Large intestine (tissue), 3 donors: Measurements from ENCODE around the gene CARD9. TPM values are rescaled to one million over a fixed set of nuclear protein-coding genes. Genes with fewer than 3 reads are reported as not detected.

Experiments
- DNase-seq, 2 donors: peaks; one replicate each; pipeline versions ENCODE4 v3.0.0 to v3.0.0-alpha.2; 2013
- H3K27ac ChIP-seq: one replicate; pipeline ENCODE4 v1.5.1; 2013; ENCODE audit warnings: low read length
- H3K27me3 ChIP-seq: 2 replicates; pipeline ENCODE4 v1.6.1; 2013; ENCODE audit warnings: low read length; ENCODE audit not compliant: control insufficient read depth, insufficient read depth
- H3K36me3 ChIP-seq: 2 replicates; pipeline ENCODE4 v1.6.1; 2013; ENCODE audit warnings: low read length; ENCODE audit not compliant: control insufficient read depth, insufficient read depth
- H3K4me1 ChIP-seq: one replicate; pipeline ENCODE4 v1.6.1; 2013; ENCODE audit warnings: low read length; ENCODE audit not compliant: control insufficient read depth, insufficient read depth
- H3K4me3 ChIP-seq: one replicate; pipeline ENCODE4 v1.5.1; 2013; ENCODE audit warnings: low read length
- H3K9me3 ChIP-seq: one replicate; pipeline ENCODE4 v1.6.1; 2013; ENCODE audit warnings: mild to moderate bottlenecking, low read depth, low read length, moderate library complexity; ENCODE audit not compliant: control insufficient read depth
- WGBS: methylation state at CpG from one replicate; pipeline ENCODE4 v1.1.5; 2013; ENCODE audit warnings: low lambda C conversion rate; ENCODE audit not compliant: insufficient coverage; 5-methylcytosine and 5-hydroxymethylcytosine counted together
- polyA plus RNA-seq: library from polyadenylated mRNA; unstranded; fragments of 120-200 nt; gene quantifications from one replicate; pipeline ENCODE4 v1.2.1, GENCODE V29; 2013

Gene CARD9
- polyA plus RNA-seq, 1 donor, result 2.4 TPM

DNA sequence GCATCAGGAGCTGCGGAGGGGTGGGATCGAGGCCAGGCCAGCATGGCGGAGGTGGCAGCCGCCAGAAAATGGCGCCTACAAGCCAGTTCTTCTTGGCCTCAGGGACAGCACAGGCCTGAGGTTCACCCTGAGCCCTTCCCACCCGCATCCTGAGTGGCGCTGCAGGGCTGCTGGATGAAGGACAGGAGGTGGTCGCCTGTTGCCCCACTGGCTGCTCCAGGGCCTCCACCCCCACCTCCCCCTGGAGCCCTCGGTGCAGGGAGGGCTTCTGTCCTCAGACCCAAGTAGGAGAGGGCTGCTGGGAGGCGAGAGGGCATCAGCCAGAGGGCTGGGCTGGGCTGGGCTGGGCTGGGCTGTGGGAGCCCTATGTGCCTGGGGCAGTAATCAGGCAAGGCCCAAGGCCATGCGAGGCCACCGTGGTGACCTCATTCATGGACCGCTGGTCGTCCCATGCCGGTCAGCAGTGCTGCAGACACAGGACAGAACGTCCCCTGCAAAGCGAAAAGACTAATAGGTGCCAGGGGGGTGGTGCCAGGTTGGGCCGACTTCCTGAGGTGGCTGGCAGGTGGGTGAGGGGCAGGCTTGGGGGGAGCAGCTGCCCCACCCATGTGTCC, 32.3 kb downstream of the CARD9 start:
- no peak for DNase-seq
- peaks cover 13% of the 10 kb centered on the region for H3K4me1 ChIP-seq
- peaks cover 3% of the 10 kb centered on the region for H3K36me3 ChIP-seq
- no peak overlapping the region for H3K4me3 ChIP-seq
- no peaks in the 10 kb centered on the region for H3K27me3 ChIP-seq
- WGBS, result no CpG with 5 or more reads among the region's 18 CpGs
- no peak overlapping the region for H3K27ac ChIP-seq
- peaks cover 5% of the 10 kb centered on the region for H3K9me3 ChIP-seq

DNA sequence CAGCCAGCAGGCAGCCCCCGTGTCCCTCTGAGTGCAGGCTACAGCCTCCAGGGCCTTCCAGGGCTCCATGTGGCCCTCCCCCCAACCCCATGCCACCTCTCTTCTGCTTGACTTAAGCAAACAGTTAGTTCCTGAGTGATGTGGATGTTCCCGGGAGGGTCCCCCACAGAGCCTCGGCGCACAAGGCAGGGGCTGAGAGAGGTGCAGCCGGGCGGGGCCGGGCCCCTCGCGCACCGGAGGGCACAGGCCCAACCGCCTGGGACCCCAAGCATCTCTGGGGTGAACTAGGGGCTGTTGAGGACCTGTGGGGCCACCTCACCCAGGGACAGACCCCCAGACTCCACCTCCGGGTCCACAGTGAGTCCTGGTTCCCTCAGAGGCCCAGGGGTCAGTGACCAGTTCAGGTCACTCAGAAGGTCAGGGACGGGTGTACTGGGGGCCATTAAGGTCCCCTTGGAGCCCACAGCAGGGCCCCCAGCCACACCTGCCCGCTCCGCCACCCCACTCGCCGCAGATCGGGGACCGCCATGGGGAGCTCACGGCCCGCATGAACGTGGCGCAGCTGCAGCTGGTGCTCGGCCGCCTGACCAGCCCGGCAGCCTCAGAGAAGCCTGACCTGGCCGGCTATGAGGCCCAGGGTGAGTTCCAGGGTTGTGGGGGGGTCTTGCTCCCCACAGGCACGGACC, 33.0 kb downstream of the CARD9 start:
- Histone ChIP-seq H3K27me3 (no peaks in the 10 kb centered on the region), H3K4me1 (peaks cover 10% of the 10 kb centered on the region), H3K36me3 (peaks cover 4% of the 10 kb centered on the region), H3K4me3 (no peak overlapping the region), H3K9me3 (peaks cover 5% of the 10 kb centered on the region), H3K27ac (no peak overlapping the region)
- no CpG with 5 or more reads among the region's 28 CpGs for WGBS
- DNase-seq, result no peak

DNA sequence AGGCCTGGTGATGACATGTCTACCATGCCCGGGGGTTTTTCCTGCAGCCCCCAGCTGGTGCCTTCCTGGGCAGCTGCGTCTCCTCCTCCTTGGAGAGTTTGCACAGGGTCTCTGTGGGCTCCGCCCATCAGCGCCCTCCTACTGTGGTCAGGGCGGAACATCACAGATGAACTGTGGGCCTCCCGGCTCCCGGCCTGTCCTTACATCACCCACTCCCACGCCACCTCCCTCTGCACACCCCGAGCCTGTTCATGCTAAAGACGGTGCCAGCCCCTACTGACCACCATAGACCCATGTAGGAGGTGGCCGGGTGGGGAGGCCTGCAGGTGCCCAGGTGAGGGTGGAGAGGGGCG, 33.5 kb downstream of the CARD9 start:
- peaks cover 10% of the 10 kb centered on the region for H3K4me1 ChIP-seq
- H3K27me3 ChIP-seq, result no peaks in the 10 kb centered on the region
- no CpG with 5 or more reads among the region's 12 CpGs for WGBS
- no peak overlapping the region for H3K4me3 ChIP-seq
- H3K36me3 ChIP-seq, result peaks cover 6% of the 10 kb centered on the region
- no peak for DNase-seq
- H3K27ac ChIP-seq, result no peak overlapping the region
- no peaks in the 10 kb centered on the region for H3K9me3 ChIP-seq

DNA sequence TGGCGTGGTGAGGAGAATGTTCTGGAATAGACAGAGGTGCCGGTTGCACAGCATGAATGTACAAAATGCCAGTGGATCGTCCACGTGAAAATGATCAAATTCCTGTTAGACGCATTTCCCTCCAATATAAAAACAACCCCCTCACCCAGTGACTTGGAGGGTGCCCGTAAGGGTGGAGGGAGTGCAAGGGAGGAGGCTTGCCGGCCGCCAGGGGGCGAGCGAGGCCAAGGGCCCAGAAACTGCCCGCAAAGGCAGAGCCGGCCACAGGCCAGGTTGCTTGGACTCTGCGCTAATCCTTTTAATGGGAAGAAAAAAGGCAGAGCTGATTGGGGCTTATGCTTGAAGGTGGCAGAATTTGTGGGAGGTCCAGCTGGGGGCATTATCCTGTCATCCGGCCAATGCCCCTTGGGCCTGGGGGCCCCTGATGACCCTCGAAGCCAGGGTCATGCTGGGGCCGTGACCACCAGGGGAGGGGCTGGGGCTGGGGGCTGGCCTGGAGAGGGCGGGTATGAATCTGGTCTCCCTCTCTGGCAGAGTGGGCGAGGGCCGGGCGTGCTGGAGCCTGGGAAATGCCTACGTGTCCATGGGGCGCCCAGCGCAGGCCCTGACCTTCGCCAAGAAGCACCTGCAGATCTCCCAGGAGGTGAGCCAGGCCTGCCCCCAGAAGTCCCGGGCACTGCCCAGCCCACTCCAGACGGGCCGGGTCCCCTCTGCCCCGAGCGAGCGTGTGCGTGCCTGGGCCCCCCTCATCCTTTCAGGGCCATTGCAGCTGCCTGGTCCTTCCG, 34.1 kb downstream of the CARD9 start:
- no peak overlapping the region for H3K4me3 ChIP-seq
- H3K9me3 ChIP-seq, result no peaks in the 10 kb centered on the region
- H3K27me3 ChIP-seq, result no peaks in the 10 kb centered on the region
- peaks cover 10% of the 10 kb centered on the region for H3K4me1 ChIP-seq
- WGBS, result no CpG with 5 or more reads among the region's 32 CpGs
- H3K27ac ChIP-seq, result no peak overlapping the region
- peaks cover 6% of the 10 kb centered on the region for H3K36me3 ChIP-seq
- peak; percentile 54 to 68 for DNase-seq

DNA sequence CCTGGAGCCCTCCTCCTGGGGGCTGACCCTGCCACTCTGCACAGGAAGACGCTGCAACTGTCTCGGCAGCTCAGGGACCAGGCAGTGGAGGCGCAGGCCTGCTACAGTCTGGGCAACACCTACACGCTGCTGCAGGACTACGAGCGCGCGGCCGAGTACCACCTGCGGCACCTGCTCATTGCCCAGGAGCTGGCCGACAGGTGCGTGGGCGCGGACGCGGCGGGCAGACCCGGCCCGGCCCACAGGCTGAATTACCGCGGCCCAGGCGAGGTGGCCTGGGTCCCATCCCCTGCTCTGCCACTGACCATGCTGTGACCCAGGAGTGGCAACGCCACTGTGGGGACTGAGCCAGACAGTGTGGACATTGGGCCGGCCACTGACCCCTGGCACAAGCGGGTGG, 35.0 kb downstream of the CARD9 start:
- Histone ChIP-seq H3K4me1 (peaks cover 10% of the 10 kb centered on the region), H3K4me3 (no peak overlapping the region), H3K9me3 (no peaks in the 10 kb centered on the region), H3K36me3 (peaks cover 6% of the 10 kb centered on the region), H3K27ac (no peak overlapping the region), H3K27me3 (no peaks in the 10 kb centered on the region)
- no CpG with 5 or more reads among the region's 25 CpGs for WGBS
- no peak for DNase-seq

DNA sequence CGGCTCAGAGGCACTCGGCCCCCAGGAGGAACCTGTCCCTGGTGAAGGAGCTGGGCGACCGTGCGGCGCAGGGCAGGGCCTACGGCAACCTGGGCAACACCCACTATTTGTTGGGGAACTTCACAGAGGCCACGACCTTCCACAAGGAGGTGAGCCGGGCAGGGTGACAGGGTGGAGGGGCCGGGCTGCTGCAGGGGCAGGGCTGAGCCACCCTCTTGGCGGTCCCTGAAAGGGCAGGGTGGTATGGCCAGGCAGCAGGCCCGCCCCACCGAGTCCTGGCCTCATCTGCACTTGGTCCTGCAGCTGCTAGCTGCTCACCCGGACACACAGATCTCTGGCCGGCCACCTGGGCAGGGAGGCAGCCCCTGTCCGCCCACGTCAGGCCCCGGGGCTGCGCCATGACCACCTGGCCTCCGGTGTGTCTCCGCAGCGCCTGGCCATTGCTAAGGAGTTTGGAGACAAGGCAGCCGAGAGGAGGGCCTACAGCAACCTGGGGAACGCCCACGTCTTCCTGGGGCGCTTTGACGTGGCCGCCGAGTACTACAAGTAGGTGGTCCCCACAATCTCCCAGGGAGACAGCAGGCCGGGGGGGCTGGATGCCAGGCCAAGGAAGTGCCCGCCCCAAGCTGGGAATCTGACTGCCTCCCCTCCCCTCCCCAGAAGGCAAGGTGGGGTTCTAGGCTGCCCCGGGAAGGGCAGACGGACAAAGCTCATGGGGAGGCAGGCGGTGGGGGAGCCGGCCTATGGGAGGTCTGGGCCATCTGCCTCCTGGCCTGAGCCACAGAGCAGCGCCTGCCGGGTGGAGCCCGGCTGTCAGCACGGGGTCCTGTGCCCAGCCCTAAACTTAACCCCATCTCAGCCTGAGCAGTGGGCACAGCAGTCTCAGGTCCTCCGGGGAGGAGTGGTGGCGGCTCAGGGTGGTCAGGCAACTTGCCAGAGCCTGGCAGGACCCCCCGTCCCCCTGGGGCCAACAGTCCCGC, 35.8 kb downstream of the CARD9 start:
- DNase-seq, result no peak
- Histone ChIP-seq H3K4me3 (no peak overlapping the region), H3K27ac (no peak overlapping the region), H3K4me1 (peaks cover 5% of the 10 kb centered on the region), H3K9me3 (no peaks in the 10 kb centered on the region), H3K36me3 (peaks cover 6% of the 10 kb centered on the region), H3K27me3 (no peaks in the 10 kb centered on the region)
- no CpG with 5 or more reads among the region's 43 CpGs for WGBS

DNA sequence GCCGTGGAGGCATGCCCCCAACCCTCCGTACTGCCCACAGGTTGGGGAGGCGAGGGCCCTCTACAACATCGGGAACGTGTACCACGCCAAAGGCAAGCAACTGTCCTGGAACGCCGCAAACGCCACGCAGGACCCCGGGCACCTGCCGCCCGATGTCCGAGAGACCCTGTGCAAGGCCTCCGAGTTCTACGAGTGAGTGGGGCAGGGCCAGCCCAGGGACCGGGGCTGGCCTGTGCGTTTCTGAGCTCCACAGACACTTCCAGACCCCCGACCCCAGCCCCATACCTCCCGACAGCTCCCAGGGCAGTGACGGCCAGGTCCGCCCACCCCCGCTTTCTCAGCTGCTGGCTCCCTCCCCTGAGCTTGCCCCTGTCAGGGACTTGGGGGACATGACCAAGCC, 36.6 kb downstream of the CARD9 start:
- WGBS, result no CpG with 5 or more reads among the region's 23 CpGs
- Histone ChIP-seq H3K4me3 (no peak overlapping the region), H3K36me3 (peaks cover 6% of the 10 kb centered on the region), H3K4me1 (peaks cover 1% of the 10 kb centered on the region), H3K9me3 (no peaks in the 10 kb centered on the region), H3K27ac (no peak overlapping the region), H3K27me3 (no peaks in the 10 kb centered on the region)
- no peak for DNase-seq

DNA sequence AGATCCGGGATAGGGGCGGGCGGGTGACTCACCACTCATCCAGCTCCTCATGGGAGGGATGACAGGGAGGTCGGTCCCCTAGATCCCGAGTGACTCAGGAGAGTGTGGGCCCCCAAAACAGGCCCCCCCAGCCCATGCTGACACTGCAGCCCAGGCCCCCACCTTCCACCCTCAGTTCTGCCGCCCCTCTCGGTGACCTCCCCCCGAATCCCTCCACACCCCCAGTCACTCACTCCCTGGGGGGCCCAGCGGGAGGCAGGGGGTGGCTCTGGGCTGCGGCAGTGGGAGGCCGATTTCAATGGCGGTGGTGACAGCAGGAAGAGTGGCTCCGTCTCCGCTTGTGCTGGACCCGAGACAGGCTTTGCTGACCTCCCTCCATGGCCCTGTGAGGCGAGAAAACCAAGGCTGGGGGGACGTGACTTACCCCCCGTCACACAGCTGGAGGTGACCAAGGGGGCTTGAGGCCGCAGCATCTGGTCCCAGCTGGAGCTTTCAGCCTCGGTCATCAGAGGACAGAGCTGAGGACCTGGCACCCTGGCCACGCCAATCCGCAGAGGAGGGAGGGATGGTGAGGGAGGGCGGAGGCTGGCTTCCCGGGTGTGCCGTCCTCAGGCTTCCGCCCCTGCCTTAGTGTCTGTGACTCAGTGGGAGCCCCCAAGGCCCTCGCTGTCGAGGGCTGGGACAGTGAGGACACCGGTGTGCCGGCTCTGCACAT, 37.2 kb downstream of the CARD9 start:
- Histone ChIP-seq H3K36me3 (peaks cover 6% of the 10 kb centered on the region), H3K9me3 (no peaks in the 10 kb centered on the region), H3K27me3 (no peaks in the 10 kb centered on the region), H3K4me1 (peaks cover 5% of the 10 kb centered on the region), H3K4me3 (no peak overlapping the region), H3K27ac (no peak overlapping the region)
- no CpG with 5 or more reads among the region's 30 CpGs for WGBS
- no peak for DNase-seq

DNA sequence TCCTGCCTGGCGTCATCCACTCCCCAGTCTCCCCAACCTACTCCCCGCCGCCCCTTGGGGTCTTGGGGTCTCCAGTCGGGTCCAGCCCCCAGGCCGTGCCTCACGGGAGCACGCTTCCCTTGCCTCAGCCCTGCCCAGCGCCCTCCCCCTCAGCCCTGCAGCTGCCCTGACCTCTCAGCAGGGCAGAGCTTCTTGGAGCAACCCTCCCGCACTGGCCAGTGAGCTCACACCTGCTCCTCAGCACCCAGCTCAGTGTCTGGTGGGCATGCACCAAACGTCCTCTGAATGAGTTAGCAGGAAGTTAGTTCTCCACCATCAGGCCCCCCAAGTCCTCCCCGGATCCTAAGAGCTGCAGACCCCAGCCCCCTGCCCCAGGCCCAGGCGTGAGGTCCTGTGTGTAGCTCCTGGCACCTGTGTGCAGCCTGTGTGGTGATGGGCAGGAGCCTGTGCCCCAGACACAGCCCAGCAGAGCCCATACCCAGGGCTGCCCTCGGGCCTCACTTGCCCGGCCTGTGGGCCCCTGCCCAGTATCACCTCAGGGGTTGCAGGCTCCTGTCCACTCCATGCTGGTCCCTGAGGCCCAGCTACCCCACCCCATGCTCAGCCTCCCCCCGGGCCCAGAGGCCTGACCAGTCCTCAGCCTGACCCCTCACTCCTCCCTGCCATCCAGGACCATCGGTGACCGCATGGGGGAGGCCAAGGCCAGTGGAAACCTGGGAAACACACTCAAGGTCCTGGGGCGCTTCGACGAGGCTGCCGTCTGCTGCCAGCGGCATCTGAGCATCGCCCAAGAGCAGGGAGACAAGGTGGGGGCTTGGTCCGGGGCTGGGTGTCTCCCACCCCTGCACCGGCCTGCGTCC, 37.9 kb downstream of the CARD9 start:
- peaks cover 6% of the 10 kb centered on the region for H3K36me3 ChIP-seq
- no CpG with 5 or more reads among the region's 26 CpGs for WGBS
- H3K9me3 ChIP-seq, result no peaks in the 10 kb centered on the region
- H3K27ac ChIP-seq, result no peak overlapping the region
- H3K27me3 ChIP-seq, result no peaks in the 10 kb centered on the region
- DNase-seq, result no peak
- H3K4me3 ChIP-seq, result no peak overlapping the region
- peaks cover 9% of the 10 kb centered on the region for H3K4me1 ChIP-seq
